Activated CD8-positive, alpha-beta memory T cell treated with anti-CD3 and anti-CD28 coated beads for 48 hours (primary cell): ENCODE measurements around the gene PRIMPOL.
"Not testable (repeated sequence)": the region's sequence is repeated elsewhere in the genome, so short reads cannot be mapped to it uniquely, and the experiment has no call there.

ENCODE experiments used
- DNase-seq, 3 experiments: peaks; one replicate each; pipeline ENCODE4 v3.0.0-alpha.2; 2020; ENCODE audit warnings: low read depth in 2 of 3, low spot score in 2 of 3

Gene PRIMPOL, protein sequence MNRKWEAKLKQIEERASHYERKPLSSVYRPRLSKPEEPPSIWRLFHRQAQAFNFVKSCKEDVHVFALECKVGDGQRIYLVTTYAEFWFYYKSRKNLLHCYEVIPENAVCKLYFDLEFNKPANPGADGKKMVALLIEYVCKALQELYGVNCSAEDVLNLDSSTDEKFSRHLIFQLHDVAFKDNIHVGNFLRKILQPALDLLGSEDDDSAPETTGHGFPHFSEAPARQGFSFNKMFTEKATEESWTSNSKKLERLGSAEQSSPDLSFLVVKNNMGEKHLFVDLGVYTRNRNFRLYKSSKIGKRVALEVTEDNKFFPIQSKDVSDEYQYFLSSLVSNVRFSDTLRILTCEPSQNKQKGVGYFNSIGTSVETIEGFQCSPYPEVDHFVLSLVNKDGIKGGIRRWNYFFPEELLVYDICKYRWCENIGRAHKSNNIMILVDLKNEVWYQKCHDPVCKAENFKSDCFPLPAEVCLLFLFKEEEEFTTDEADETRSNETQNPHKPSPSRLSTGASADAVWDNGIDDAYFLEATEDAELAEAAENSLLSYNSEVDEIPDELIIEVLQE

DNA sequence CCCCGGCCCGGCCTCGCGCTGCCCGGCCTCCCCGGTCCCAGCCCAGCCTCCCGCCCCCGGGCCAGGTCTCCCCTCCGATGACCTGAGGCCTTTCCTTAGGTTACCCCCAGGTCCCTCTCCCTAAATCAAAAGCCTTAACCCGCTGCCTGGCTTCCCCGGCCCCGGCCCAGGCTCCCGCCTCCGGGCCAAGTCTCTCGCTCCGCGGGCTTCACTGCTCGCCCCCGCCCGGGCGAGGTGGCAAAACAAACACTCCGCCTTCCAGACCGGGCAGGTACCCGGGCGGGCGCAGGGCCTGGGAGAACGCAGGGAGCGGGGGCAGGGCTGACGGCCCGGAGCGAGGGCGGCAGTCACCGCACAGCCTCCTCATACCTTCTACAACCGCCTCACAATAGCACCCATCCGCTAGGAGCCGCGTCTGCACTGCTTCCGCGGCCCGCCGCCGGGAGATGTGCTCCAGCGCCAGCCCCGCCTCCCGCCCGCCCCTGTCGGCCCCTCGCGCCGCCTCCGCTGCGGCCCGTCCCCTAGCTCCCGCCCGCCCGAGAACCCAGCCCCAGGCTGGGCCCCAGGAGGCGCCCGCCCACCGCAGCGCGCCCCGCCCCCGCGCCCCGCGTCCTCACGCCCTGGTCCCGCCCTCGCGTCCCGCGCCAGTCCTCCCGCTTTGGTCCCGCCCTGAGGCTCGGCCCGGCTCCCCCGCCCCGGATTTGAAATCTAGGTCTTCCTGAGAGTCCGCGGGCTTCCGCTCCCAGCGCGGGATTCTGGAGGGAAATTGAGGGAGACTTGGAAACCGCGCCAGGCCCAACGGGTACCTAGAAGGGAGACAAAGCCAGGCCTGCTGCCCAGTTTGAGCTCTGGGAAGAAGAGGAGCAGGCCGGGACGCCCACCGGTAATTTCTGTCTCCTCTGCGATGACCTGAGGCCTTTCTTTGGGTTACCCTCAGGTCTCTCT, at the start of gene PRIMPOL, which contains the start of gene CASP3:
Gene PRIMPOL (plus strand): TSS at position 713 of the 945 bp plus-strand sequence. CDS start 7,403 bp downstream, outside the sequence.
Gene CASP3 (minus strand): TSS at position 422 of the 945 bp plus-strand sequence. CDS start 10,994 bp downstream, outside the sequence.
- peak; percentile 87 to 98 (median 91) for DNase-seq

DNA sequence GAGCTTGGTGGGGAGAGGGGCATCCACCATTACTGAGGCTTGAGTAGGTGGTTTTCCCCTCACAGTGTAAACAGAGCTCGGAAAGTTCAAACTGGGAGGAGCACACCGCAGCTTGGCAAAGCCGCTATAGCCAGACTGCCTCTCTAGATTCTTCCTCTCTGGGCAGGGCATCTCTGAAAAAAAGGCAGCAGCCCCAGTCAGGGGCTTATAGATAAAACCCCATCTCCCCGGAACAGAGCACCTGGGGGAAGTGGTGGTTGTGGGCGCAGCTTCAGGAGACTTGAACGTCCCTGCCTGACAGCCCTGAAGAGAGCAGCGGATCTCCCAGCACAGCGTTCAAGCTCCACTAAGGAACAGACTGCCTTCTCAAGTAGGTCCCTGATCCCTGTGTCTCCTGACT, 48.6 kb upstream of the PRIMPOL start:
- DNase-seq, result not testable (repeated sequence)

DNA sequence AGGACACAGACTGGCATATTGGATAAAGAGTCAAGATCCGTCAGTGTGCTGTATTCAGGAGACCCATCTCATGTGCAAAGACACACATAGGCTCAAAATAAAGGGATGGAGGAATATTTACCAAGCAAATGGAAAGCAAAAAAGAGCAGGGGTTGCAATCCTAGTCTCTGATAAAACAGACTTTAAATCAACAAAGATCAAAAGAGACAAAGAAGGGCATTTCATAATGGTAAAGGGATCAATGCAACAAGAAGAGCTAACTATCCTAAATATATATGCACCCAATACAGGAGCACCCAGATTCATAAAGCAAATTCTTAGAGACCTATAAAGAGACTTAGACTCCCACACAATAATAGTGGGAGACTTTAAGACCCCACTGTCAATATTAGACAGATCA, 46.7 kb upstream of the PRIMPOL start:
- DNase-seq, result not testable (repeated sequence)

DNA sequence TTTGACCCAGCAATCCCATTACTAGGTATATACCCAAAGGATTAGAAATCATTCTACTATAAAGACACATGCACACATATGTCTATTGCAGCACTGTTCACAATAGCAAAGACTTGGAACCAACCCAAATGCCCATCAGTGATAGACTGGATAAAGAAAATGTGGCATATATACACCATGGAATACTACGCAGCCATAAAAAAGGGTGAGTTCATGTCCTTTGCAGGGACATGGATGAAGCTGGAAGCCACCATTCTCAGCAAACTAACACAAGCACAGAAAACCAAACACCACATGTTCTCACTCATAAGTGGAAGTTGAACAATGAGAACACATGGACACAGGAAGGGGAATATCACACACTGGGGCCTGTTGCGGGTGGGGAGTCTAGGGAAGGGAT, 42.1 kb upstream of the PRIMPOL start:
- DNase-seq, result not testable (repeated sequence)

DNA sequence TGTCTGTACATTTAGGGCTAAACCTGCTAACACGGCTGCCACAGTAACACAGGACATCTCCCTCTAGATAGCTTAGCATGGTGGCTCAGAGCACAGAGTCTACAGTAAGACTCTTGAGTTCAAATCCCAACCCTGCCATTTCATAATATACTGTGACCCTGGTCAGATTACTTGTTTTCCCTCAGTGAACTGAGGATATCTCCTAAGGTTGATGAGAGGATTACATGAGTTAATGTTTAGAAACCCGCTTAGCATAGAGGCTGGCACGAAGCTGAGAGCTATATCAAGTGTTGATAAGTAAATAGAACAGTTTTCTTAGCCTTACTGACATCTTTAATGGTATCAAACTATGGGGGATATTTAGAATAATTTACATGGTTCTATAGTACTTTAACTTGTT, 37.5 kb upstream of the PRIMPOL start:
- no peak for DNase-seq

DNA sequence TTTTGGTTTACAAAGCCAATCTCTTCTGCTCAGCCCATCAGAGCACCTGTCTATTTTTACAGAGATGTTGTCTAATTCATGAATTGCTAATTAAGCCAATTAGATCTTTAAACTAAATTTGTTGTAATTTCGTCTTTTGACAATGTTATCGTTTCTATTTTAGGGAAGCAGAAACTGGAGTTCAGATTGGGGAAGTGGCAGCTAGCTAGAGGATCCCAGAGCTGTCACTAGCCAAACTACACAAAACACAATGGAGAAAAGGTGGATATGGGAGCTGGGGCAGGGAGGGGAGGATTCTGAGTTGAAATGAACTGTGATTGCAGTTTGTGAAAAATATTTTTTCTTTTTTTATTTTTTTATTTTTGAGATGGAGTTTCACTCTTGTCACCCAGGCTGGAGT, 36.1 kb upstream of the PRIMPOL start:
- no peak for DNase-seq

DNA sequence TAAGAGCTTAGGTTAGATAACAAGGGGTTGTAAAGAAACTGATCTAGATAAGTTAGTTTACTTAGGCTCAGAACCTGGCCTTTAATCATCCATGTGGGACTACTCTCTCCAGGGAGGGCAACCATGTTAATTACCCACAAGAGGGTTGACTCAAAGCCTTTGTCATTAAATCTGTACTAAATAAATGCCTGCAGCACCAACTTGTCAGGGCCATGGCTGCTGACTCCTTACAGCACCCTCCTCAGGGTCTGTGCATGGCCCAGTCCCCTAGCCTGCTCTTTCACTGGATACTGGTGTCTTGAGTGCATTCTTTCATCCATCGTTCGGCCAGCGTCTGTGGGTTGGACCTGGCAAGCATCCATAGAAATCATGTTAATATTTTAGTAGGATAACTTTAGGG, 35.0 kb upstream of the PRIMPOL start:
- no peak for DNase-seq

DNA sequence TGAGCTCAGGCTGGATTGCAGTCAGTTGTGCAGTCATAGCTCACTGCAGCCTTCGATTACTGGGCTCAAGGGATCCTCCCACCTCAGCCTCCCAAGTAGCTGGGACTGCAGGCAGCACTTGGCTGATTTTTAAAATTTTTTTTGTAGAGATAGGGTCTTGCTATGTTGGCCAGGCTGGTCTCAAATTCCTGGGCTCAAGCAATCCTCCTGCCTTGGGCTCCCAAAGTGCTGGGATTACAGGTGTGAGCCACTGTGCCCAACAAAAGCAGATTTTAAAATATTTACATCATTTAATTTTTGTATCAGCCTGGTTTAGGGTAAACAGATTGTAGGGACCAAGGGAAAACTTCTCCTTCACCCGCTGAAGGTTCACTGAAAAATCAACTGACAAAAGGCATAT, 33.4 kb upstream of the PRIMPOL start:
- DNase-seq, result not testable (repeated sequence)

DNA sequence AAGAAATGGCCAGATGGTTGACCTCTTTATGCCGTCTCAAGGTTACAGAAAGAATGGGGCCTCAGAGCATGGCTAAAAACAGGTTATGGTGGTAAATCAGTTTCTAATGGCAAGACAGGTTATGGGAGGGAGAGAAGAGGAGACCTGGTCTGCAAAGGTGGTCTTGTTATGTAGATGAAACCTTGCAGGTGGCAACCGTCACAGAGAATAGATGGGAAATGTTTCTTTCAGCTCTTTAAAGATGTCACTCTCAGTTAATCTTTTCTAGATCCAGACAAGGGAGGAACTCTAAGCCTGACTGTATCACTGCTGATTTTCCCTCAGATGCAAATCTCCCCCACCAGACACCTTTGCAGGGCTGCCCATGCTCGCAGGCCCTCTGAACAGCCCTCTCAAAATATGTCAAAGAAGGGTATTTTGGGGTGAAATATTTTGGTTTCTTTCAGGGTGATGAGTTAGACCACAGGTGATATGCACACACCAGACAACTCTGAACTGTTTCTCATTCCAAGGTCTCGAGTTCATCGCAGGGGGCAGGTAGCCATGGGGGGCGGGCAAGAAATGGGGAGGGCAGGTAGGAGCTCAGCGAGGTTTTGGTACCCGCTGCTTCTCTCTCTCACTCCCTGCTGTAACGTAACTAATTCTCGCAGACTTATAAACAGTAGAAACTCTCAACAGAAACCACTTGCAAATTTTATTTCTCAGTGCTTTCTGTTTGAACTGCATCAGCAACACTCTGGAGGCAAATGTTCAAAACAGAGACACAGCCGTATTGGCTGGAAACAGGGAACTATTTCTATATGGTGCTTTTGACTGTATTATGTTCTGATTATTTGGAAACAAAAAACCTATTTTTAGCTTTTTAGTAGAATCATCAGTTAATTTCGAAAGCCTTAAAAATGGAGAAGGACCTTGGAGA, 32.6 kb upstream of the PRIMPOL start:
- no peak for DNase-seq

DNA sequence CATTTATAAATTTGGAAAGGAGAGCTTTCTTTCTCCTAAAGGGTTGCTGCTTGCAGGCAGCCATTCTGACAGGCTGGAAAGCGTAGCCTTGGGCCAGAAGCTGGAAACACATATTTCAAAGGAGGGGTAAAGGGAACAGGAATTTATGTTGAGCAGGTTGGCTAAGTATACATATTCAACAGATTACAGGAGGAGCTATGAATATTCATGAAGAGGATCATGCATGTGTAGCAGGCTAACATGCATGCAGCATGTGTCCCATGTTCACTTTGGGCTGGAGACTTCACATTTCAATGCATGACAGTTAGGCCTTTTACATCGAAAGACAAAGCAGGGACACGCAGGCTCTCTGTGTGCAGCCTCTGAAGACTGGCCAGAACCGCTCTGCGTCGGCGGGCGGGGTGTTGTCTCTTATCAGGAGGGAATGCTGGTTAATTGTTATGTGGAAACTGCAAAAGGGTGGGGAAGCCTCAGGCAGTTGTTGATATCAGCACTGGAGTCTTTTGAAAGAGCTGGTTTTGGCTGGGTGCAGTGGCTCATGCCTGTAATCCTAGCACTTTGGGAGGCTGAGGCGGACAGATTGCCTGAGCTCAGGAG, 31.8 kb upstream of the PRIMPOL start:
- DNase-seq, result no peak

DNA sequence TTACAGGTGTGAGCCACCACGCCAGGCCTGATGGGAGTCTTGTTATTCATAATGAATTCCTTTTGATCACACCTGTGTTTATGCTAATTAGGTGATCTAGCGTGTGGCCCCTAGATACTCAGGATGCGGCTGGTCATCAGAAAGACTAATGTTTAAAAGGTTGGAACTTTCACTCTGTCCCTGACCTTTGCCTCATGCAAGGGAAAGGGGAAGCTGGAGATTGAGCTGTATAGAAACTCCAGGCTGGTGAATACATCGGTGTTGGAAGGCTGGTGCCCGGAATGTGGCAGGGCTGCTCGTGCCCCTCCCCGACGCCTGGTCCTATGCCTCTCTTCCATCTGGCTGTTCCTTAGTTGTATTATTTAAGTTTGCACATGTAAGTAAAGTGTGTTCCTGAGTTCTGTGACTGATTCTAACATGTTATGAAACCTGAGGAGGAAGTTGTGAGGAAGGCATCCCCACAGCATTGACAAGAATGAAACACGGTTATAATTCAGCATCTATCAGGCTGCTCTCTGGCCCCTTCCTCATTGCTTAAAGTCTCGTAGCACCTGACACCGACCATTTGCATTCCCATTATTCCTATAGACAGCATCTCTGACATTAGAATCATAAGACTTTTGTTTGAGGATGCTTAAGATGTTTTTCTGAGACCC, 29.2 kb upstream of the PRIMPOL start:
- no peak for DNase-seq

DNA sequence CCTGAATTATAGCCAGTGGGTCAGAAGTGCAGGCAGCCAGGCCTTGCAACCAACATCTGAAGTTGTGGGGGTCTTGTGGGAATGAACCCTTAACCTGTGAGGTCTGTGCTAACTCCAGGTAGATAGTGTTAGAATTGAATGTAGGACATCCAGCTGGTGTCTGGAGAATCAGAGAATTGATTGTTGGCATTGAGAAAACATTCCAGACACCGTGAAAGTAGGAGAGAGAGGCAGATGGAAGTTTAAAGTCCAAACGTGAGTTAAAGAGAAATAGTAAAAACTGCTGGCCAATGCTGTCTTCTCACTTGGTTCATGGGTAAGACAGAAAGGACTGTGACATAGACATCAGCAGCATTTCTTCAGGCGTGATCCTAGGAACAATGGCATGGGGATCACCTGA, 28.0 kb upstream of the PRIMPOL start:
- DNase-seq, result no peak

DNA sequence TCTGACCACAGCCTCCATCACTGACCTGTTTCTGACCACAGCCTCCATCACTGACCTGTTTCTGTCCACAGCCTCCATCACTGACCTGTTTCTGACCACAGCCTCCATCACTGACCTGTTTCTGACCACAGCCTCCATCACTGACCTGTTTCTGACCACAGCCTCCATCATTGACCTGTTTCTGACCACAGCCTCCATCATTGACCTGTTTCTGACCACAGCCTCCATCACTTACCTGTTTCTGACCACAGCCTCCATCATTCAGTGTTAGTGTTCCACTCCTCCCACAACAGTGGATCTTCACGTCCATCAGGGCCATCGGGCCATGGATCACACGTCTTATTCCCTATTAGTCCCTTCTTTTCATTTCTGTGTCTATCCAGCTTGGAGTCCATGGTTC, 25.0 kb upstream of the PRIMPOL start:
- not testable (repeated sequence) for DNase-seq

DNA sequence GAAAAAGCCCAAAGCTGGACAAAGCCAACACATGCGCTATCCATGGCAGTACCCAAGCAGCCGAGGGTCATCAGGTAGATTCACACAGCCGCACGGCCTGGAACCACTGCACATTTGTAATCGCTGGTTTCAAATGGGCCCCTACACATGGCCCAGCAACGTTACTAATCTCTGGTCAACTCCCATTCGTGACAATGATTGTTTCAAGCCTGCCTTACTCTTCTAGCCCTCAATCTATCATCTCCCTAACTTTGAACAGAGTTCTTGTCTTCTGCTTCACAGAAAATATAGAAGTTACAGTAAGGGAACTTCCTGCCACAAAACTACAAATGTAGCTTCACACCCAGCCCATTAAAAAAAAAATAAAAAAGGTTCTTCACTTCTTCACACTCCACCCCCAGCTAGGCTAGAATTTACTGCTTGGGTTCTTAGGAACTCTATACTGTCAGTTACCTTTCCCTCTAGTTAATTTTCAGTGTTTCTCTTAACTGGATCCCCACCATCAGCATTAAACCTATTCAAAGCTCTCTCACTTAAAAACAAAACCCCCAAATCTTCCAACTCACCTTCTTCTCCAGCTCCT, 24.5 kb upstream of the PRIMPOL start:
- DNase-seq, result no peak

DNA sequence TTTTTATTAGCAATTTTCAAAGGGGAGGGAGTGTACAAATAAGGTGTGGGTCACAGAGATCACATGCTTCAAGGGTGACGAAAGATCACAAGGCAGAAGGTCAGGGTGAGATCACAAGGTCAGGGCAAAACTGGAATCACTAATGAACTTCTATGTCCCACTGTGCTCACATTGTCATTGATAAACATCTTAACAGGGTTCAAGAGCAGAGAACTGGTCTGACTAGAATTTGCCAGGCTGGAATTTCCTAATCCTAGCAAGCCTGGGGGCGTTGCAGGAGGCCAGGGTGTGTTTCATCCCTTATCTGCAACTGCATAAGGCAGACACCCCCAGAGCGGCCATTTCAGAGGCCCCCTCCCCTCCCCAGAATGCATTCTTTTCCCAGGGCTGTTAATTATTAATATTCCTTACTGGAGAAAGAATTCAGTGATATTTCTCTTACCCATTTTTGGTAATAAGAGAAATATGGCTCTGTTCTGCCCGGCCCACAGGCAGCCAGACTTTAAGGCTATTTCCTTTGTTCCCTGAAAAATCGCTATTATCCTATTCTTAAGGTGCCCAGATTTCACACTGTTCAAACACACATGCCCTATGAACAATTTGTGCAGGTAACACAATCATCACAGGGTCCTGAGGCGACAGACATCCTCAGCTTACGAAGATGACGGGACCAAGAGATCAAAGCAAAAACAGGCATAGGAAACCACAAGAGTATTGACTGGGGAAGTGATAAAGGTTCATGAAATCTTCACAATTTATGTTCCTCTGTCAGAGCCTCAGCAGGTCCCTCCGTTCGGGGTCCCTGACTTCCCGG, 23.5 kb upstream of the PRIMPOL start:
- DNase-seq, result not testable (repeated sequence)

DNA sequence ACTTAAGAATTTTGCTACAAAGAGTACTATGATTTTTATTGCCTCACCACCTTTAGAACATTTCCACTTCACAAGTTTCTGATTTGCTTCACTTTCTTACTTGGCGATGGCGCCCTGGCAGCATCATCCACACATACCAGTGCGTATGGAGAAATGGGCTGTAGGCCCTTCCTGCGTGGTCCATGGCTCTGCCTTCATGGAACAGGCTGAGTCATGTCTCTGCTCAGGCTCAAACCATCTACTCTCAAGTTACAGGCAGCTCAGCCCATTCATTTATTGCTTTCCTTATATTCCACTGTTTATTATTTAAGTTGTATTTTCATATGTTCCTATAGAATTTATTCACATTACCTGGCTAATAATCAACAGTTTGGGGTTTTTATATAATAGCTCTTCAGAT, 21.4 kb upstream of the PRIMPOL start:
- DNase-seq, result no peak

DNA sequence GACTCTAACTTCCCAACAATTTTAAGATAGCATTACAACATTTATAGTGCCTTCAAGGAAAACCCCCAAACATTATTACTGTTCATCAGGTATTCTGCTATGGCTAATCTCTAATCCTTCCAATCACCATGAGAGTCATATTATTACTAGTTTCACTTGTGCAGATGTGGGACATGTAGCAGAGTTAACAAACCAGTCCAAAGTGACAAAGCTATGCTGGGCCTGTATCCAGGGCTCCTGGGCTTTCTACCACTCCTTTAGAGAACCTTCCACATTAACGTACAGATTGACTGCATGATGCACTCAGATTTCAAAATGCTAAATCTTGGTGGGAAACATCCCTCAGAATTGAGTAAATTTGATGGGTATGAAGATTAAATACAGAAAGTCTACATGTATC, 16.7 kb upstream of the PRIMPOL start:
- no peak for DNase-seq

DNA sequence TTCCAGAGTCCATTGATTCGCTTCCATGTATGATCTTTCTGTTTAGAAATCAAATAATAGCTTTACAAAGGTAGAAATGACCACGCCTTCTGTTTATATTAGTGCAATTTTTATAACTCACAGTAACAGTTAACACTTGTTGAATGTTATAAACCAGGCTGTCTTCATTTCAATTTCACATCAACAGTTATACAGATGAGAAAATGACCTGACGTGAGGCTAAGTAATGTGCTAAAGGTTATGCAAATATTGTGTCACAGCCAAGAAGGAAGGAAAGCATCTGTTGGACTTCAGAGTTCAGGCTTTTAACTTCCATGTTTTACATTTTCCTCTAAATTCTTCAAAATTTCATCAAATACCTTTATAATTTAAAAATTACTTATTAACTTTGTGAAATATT, 14.2 kb upstream of the PRIMPOL start:
- no peak for DNase-seq
